Nephron (organoid): ENCODE results near the gene APBB2.

Experiments
- H3K27ac Mint-ChIP-seq, 3 experiments: 2 replicates each; pipeline ENCODE4 v1.8.0; 2020; ENCODE audit warnings: mixed read lengths in 3 of 3, mild to moderate bottlenecking in 2 of 3, moderate library complexity in 1 of 3
- H3K27me3 Mint-ChIP-seq: 2 replicates; pipeline ENCODE4 v1.8.0; 2021; ENCODE audit warnings: low read depth, mild to moderate bottlenecking, moderate library complexity, mixed read lengths
- H3K36me3 Mint-ChIP-seq: 2 replicates; pipeline ENCODE4 v1.8.0; 2020; ENCODE audit warnings: low read depth, mixed read lengths
- H3K4me1 Mint-ChIP-seq: 2 replicates; pipeline ENCODE4 v1.8.0; 2020; ENCODE audit warnings: mixed read lengths
- H3K4me3 Mint-ChIP-seq, 3 experiments: 2 replicates each; pipeline ENCODE4 v1.8.0; 2020; ENCODE audit warnings: mild to moderate bottlenecking in 3 of 3, mixed read lengths in 3 of 3, moderate library complexity in 2 of 3
- H3K9me3 Mint-ChIP-seq: 2 replicates; pipeline ENCODE4 v1.8.0; 2020; ENCODE audit warnings: mixed read lengths
- TF ChIP-seq, protein P1 (sequence below), 3 experiments: fragments of 200-600 bp; sonication (generic); IDR thresholded peaks; one replicate each; pipeline ENCODE4 v1.5.0; 2021; ENCODE audit warnings: antibody characterized with exemption in 3 of 3; ENCODE audit not compliant: unreplicated experiment in 3 of 3

Gene APBB2

DNA sequence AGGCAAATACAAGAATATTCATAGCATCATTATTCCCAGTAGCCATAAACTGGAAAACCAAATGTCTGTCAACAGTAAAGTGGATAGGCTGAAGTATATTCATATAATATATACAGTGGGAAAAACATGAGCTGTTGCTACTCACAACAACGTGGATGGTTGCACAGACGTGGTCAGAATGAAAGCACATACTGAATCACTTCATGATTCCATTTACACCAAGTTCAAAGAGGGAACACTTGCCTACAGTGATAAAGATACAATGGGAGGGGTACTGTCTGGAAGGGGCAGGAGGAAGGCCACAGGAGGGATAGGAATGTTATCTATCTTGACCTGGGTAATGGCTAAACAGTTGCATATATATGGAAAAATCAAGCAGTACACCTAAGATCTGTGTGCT is 25.3 kb downstream of the APBB2 start:
- no peaks in the 10 kb centered on the region for H3K9me3 Mint-ChIP-seq
- peaks cover 8% of the 10 kb centered on the region for H3K36me3 Mint-ChIP-seq
- no peaks in the 10 kb centered on the region for H3K27me3 Mint-ChIP-seq
- H3K4me1 Mint-ChIP-seq: peaks cover 37% of the 10 kb centered on the region
- peak overlapping the region in 2 of 3 experiments; percentile 20 to 42 for H3K27ac Mint-ChIP-seq
- no peak overlapping the region for H3K4me3 Mint-ChIP-seq
- TF ChIP-seq, protein P1, sequence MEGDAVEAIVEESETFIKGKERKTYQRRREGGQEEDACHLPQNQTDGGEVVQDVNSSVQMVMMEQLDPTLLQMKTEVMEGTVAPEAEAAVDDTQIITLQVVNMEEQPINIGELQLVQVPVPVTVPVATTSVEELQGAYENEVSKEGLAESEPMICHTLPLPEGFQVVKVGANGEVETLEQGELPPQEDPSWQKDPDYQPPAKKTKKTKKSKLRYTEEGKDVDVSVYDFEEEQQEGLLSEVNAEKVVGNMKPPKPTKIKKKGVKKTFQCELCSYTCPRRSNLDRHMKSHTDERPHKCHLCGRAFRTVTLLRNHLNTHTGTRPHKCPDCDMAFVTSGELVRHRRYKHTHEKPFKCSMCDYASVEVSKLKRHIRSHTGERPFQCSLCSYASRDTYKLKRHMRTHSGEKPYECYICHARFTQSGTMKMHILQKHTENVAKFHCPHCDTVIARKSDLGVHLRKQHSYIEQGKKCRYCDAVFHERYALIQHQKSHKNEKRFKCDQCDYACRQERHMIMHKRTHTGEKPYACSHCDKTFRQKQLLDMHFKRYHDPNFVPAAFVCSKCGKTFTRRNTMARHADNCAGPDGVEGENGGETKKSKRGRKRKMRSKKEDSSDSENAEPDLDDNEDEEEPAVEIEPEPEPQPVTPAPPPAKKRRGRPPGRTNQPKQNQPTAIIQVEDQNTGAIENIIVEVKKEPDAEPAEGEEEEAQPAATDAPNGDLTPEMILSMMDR (IDR thresholded peaks at IDR 0.05; ENCODE audit: unreplicated experiment in 3 of 3): no peak

DNA sequence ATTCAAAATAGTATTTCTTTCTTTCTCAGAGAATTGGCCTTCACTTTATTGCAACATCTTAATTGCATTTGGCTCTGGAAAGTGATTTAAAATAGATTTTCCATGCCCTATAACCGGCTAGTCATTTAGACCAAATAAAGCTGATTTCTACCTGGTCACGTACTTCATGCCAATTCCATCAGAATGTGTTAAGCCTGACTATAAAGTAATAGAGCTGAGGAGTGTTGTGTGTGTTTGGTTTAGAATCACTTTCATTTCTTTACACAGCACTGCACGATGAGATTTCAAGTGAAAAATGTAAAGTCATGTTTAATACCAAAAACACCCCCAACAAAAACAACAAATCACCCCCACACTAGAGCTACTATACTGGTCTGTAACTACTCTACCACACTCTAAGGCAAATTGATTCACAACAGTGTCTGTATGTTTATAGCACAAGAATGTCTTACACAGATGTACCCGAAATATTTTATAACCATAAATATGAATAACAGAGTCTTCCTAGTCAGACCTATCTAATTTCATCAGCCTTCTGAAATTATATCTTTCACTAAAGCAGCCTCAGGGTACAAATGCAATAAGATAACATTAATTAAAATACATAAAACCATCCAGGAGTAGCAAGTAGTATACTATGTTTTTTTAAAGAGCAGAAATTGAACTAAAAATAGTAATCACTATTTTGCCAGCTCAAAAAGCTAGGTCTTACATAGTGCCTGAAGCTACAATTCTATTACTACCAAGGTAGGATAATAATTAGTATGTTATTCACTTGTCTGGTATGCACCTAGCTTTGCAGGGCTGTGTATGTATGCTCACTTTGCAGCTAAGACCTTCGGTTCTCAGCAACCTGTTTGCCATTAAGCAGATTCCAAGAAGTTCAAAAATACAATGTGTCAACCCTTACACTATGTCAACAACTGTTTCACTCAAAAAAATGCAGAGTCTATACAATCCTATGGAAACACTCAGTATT is 28.4 kb downstream of the APBB2 start:
- H3K36me3 Mint-ChIP-seq: peaks cover 12% of the 10 kb centered on the region
- peaks cover 43% of the 10 kb centered on the region for H3K4me1 Mint-ChIP-seq
- H3K27ac Mint-ChIP-seq: peak overlapping the region; percentile 40 to 89 (median 70)
- H3K4me3 Mint-ChIP-seq: peak overlapping the region in 2 of 3 experiments; percentile 7 to 50
- H3K27me3 Mint-ChIP-seq: no peaks in the 10 kb centered on the region
- TF ChIP-seq, protein P1 (IDR thresholded peaks at IDR 0.05; ENCODE audit: unreplicated experiment in 3 of 3): no peak
- peaks cover 8% of the 10 kb centered on the region for H3K9me3 Mint-ChIP-seq

DNA sequence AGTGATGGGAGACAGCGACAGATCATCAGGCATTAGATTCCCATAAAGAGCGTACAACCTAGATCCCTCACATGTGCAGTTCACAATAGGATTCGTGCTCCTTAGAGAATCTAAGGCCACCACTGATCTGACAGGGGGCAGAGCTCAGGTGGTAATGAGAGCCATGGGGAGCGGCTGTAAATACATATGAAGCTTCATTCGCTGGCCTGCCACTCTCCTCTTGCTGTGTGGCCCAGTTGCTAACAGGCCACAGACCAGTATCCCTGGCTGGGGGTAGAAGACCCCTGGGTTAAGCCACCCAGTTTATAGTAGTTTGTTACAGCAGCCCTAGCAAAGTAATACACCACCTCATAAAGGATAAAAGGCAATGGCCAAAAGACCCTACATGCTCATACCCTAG is 30.3 kb downstream of the APBB2 start:
- peaks cover 45% of the 10 kb centered on the region for H3K4me1 Mint-ChIP-seq
- H3K27ac Mint-ChIP-seq: no peak overlapping the region
- no peaks in the 10 kb centered on the region for H3K27me3 Mint-ChIP-seq
- TF ChIP-seq, protein P1 (IDR thresholded peaks at IDR 0.05; ENCODE audit: unreplicated experiment in 3 of 3): no peak
- H3K4me3 Mint-ChIP-seq: no peak overlapping the region
- H3K9me3 Mint-ChIP-seq: peaks cover 8% of the 10 kb centered on the region
- H3K36me3 Mint-ChIP-seq: peaks cover 12% of the 10 kb centered on the region

DNA sequence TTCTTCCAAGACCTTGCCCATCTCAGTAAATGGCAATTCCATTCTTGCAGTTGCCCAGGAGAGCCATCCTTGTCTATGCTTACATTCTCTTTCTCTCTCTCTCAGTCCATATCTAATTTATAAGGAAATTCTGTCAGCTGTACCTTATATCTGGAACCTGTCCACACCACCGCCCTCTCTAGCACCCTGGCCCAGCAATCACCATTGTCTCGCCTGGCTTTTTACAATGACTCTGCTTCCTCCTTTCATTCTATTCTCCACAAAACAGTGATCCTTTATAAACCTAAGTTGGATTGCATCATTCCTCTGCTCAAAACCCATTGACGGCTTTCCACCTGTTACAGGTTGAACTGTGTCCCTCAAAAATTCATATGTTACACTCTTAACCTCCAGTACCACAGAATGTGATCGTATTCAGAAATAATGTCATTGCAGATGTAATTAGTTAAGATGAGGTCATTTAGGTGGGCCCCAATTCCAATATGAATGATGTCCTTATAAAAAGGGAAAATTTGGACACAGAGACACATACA is 31.3 kb downstream of the APBB2 start:
- no peak overlapping the region for H3K4me3 Mint-ChIP-seq
- peaks cover 53% of the 10 kb centered on the region for H3K4me1 Mint-ChIP-seq
- H3K9me3 Mint-ChIP-seq: peaks cover 8% of the 10 kb centered on the region
- peaks cover 12% of the 10 kb centered on the region for H3K36me3 Mint-ChIP-seq
- no peaks in the 10 kb centered on the region for H3K27me3 Mint-ChIP-seq
- H3K27ac Mint-ChIP-seq: peak overlapping the region in 1 of 3 experiments; percentile 10
- TF ChIP-seq, protein P1 (IDR thresholded peaks at IDR 0.05; ENCODE audit: unreplicated experiment in 3 of 3): no peak

DNA sequence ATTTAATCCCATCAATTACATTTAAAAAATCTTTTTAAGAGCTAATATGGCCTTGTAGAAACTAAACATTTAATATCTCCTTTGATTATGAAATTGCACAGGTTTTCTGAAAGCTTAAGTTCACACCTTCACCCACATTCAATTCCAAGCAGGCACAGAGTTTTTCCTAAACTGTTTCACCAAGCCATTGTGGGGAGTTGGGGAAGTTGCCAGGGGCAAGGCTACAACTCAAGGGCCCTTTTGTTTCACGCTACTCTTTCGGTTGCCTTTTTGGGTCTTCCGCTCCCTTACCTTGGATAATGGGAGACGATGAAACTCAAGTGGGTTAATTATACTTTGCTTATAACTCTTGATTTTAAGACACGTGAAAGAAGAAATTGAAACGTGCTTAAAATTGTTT is 33.3 kb downstream of the APBB2 start:
- Mint-ChIP-seq H3K9me3 (peaks cover 8% of the 10 kb centered on the region), H3K36me3 (peaks cover 12% of the 10 kb centered on the region), H3K4me1 (peaks cover 55% of the 10 kb centered on the region), H3K4me3 (no peak overlapping the region), H3K27me3 (no peaks in the 10 kb centered on the region), H3K27ac (peak overlapping the region in 2 of 3 experiments; percentile 76 to 95)
- TF ChIP-seq, protein P1 (IDR thresholded peaks at IDR 0.05; ENCODE audit: unreplicated experiment in 3 of 3): no peak
